AG09309 (cell line): ENCODE data around the gene MBNL1.
"Not testable (repeated sequence)": the region's sequence is repeated elsewhere in the genome, so short reads cannot be mapped to it uniquely, and the experiment has no call there.

Experiments
- DNase-seq: peaks from one replicate; pipeline ENCODE4 v3.0.0-alpha.2; 2010; ENCODE audit warnings: low read depth
- H3K4me3 ChIP-seq: 2 replicates; pipeline ENCODE4 v1.5.1; 2011; ENCODE audit warnings: mild to moderate bottlenecking, low read depth, low read length, moderate library complexity; ENCODE audit not compliant: control insufficient read depth
- CTCF ChIP-seq: IDR thresholded peaks from 2 replicates; pipeline ENCODE4 v1.5.1; 2011; ENCODE audit warnings: mild to moderate bottlenecking, low read depth, low read length, inconsistent platforms; ENCODE audit not compliant: insufficient read depth, control insufficient read depth; ENCODE audit errors: missing control alignments

MBNL1 gene

GRCh38 chr3:152392272-152392880 is 123.6 kb downstream of the MBNL1 start:
- TF ChIP-seq CTCF = no peak
- H3K4me3 ChIP-seq = no peak overlapping the region
- DNase-seq = no peak

- H3K4me3 ChIP-seq = no peak overlapping the region
- DNase-seq = no peak
- TF ChIP-seq CTCF = no peak
Measured at GRCh38 chr3:152394246-152394645, 125.5 kb downstream of the MBNL1 start.

- no peak for TF ChIP-seq CTCF
- no peak overlapping the region for H3K4me3 ChIP-seq
- no peak for DNase-seq
Measured at GRCh38 chr3:152395764-152396163, 127.0 kb downstream of the MBNL1 start.

GRCh38 chr3:152396867-152397266 is 128.1 kb downstream of the MBNL1 start:
- DNase-seq = no peak
- no peak overlapping the region for H3K4me3 ChIP-seq
- TF ChIP-seq CTCF = no peak

GRCh38 chr3:152397348-152397747 is 128.6 kb downstream of the MBNL1 start:
- DNase-seq, H3K4me3 ChIP-seq: not testable (repeated sequence)

GRCh38 chr3:152398495-152398894 is 129.8 kb downstream of the MBNL1 start:
- DNase-seq = no peak
- no peak for TF ChIP-seq CTCF

GRCh38 chr3:152399374-152399773 is 130.6 kb downstream of the MBNL1 start:
- no peak for DNase-seq
- H3K4me3 ChIP-seq = no peak overlapping the region
- no peak for TF ChIP-seq CTCF

More at GRCh38 chr3:152398495-152398894, 129.8 kb downstream of the MBNL1 start:
- H3K4me3 ChIP-seq = no peak overlapping the region
